Activated CD8-positive, alpha-beta memory T cell treated with anti-CD3 and anti-CD28 coated beads, Interleukin-2, amount 50 U/mL, for 1 hour (primary cell): Measurements from ENCODE around the gene TLR6.
"Not testable (repeated sequence)": the region's sequence is repeated elsewhere in the genome, so short reads cannot be mapped to it uniquely, and the experiment has no call there.

Experiments
- DNase-seq: peaks from one replicate; pipeline ENCODE4 v3.0.0-alpha.2; 2020; ENCODE audit errors: extremely low read depth

TLR6 gene

GRCh38 chr4:38822748-38823303 lies 33.8 kb downstream of the TLR6 start:
- DNase-seq, result no peak

DNA sequence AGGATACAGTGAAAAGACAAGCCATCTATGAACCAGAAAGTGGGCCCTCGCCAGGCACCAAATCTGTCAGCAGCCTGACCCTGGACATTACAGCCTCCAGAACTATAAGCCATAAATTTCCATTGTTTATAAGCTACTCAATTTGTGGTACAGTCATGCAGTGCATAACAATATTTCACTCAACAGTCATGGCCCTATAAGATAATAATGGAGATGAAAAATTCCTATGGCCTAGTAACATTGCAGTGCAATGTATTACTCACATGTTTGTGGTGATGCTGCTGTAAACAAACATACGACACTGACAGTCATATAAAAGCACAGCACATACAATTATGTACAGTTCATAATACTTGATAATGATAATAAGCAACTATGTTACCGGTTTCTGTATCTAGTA lies 34.9 kb downstream of the TLR6 start:
- no peak for DNase-seq

- DNase-seq, result no peak
These were observed 36.1 kb downstream of the TLR6 start for GRCh38 chr4:38820329-38821061.

GRCh38 chr4:38819569-38819968 lies 37.0 kb downstream of the TLR6 start:
- DNase-seq, result no peak

- no peak for DNase-seq
These were observed 38.1 kb downstream of the TLR6 start for GRCh38 chr4:38818441-38818976.

DNA sequence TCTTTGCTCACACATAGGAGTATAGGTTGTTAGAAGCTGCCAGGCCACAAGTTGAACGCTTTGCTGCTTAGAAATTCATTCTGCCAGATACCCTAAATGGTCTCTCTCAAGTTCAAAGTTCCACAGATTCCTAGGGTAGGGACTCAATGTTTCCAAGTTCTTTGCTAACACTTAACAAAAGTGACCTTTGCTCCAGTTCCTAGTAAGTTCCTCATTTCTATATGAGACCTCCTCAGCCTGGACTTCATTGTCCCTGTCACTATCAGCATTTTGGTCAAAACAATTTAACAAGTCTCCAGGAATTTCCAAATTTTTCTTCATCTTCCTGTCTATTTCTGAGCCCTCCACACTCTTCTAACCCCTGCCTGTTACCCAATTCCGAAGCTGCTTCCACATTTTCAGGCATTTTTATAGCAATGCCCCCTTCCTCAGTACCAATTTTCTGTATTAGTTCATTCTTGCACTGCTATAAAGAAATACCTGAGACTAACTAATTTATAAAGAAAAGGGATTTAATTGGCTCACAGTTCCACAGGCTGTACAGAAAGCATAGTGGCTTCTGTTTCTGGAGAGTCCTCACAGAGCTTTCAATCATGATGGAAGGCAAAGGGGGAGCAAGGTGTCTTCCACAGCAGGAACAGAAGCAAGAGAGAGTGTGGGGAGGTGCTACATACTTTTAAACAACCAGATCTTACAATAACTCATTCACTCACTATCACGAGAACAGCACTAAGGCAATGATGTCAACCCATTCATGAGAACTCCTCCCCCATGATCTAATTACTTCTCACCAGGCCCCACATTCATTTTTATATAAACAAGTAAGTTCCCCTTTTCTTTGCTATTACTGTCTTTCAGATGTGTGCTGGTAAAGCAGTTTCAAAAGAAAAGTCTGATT lies 40.5 kb downstream of the TLR6 start:
- DNase-seq, result no peak

GRCh38 chr4:38814386-38814785 lies 42.2 kb downstream of the TLR6 start:
- no peak for DNase-seq

DNA sequence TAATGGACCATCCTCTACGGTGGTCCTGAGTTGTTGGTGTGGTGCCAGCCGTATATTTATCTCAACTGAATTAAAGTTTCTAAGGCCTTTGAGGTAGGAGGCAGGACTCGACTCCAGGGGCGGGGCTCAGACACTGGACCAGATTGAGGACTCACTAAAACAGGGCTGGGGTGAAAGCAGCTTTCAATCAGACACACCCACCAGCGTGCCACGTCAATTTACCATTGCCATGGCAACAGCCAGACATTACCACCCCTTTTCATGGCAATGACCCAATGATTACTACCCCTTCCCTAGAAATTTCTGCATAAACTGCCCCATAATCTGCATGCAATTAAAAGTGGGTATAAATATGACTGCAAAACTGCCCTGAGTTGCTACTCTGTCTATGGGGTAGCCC lies 45.3 kb downstream of the TLR6 start:
- no peak for DNase-seq

DNA sequence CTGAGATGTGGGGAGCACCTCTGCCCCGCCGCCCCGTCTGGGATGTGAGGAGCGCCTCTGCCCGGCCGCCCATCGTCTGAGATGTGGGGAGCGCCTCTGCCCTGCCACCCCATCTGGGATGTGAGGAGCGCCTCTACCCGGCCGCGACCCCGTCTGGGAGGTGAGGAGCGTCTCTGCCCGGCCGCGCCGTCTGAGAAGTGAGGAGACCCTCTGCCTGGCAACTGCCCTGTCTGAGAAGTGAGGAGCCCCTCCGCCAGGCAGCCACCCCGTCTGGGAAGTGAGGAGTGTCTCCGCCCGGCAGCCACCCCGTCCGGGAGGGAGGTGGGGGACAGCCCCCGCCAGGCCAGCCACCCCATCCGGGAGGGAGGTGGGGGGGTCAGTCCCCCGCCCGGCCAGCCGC lies 49.2 kb downstream of the TLR6 start:
- not testable (repeated sequence) for DNase-seq

DNA sequence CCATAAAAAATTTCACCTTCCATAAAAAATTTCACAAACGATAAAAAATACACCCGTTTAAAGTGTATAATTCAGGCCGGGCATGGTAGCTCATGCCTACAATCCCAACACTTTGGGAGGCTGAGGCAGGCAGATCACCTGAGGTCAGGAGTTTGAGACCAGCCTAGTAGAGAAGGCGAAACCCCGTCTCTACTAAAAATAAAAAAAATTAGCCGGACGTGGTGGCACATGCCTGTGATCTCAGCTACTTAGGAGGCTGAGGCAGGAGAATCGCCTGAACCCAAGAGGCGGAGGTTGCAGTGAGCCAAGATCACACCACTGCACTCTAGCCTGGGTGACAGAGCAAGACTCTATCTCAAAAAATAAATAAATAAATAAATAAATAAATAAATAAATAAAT lies 50.4 kb downstream of the TLR6 start:
- not testable (repeated sequence) for DNase-seq

- DNase-seq, result no peak
These were observed 51.0 kb downstream of the TLR6 start for GRCh38 chr4:38805530-38806145.

DNA sequence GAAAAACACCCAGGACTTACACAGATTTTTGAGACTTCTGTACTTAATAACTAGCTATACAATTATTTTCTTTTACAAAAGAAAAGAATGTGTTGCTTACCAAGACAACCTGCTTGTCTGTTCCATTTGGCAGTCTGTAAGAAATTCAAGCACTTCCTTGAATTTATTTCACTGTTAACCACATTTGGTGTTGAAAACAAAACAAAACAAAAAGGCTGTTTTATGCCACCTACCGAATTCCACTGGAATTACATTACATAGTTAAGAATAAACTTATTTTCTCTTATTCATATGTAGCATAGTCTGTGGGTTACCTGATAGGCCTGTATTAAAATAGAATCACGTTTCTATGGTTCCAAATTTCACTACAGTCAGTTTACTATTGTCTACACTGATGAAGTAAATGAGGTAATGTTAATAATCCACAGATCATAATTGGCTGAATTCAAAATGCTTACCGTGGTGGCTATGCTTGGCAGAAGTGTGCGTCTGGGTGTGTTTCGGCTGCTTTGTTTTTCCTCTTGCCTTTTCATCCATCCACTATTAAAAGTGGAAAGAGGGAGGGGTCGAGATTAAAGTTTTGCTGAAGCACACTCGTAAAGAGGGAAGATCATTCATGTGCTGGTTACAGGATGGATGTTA lies 51.8 kb downstream of the TLR6 start, which contains the start of gene TLR1:
TLR1 (minus strand) TSS at position 138 of the 642 bp plus-strand sequence. CDS start 5,960 bp downstream, outside the sequence.
- no peak for DNase-seq

DNA sequence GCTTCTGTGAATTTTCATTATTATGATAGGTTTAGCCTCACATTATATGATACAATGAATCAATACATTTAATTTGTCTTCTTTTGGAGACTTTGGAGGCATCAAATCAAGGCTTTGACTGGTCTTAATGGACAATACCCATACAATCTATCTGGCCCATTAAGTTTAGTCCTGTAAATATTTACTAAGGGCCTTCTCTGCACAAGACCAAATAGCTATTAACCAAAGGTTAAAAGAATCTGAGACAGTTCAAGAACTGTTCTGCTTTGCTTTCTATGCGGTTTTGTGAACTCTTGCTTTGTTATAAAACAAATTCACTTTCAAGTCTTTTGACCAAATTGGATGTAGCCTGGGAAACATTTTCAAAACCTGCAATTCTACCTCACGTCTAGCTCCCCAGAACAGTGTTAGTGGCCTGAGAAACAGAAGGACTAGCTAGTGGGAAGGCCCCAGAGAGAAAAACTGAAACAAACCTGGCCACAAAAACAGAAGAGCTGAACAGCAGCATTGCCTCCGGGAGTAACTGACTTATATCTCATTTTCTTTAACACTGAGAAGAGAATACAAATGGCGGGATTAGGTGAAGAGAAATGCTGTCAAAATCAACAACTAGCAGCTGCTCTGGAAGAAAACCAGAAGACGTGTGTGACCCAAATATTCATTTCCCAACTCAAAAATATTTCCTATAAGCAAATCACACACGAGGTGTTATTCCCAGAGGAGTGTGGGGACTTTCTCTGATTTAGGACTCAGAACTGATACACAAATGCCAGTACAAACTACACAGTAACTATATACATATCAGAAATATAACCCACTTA lies 52.6 kb downstream of the TLR6 start:
- no peak for DNase-seq

DNA sequence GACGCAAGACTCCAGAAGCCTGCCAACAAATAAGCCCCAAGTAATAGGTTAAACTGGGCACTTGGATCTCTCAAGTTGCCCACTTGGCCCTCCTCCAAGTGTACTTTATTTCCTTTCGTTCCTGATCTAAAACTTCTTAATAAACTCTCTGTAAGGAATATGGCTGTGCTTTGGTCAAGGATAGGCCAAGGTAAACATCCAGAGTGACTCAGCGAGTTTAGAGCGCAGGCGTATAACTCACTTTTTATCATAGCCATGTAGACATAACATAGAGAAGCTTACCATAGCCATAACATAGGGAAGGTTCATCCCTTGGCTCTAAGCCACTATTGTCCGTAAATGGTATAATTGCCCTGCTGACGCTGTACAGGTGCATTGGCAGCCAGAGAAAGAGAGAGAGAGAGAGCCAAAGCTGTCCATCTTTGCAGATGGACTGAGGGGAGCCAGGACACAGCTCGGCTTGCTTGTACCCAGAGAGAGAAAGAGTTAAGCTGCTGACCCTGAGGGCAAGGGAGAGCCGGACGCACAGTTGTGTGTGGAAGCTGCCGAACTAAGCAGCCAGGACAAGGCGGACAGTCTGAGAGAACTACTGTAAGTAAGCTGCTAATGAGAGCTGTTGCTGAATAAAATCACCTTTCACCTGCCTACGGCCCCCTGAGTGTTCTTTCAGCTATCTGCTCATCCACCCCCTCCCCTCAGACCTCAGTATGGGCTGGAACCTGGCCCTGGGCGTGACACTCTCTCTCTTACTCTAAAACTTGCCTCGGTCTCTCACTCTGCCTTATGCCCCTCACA lies 53.9 kb downstream of the TLR6 start:
- no peak for DNase-seq

DNA sequence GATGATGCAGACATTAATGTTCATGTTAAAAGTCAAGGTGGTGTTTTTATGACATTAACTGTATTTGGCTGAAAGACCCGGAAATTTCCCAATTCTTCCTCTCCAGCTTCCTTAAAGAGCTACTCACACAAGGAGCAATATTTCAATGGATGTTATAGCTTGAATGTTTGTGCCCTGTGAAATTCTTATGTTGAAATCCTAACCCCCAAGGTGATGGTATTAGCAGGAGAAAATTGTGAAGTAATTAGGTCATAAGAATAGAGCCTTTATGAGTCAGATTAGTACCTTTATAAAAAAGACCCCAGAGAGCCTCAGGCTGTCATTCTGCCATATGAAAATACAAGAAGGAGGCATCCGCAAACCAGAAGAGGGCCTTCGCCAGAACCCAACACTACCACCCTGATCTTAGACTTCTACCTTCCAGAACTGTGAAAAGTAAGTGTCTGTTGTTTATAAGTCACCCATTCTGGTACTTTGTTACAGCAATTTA lies 55.6 kb downstream of the TLR6 start:
- no peak for DNase-seq

DNA sequence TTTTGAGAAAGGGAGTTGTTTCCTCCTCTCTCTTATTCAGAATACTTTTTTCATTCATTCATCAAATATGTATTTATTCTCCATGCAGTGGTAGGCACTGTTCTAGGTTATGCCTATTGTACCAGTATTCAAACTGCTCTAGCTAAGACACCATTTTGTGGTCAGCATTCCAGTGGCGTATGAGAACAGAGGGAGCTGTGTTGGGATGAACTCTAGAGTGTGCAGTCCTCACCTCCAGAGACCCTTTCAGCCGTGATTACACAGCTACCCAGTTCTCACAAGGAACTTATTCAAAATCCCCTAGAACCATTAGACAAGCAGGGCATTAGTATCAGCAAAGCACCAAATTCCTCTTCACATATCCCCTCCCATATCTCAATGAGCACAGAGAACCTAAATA lies 56.3 kb downstream of the TLR6 start:
- DNase-seq, result no peak

- DNase-seq, result no peak
These were observed 61.5 kb downstream of the TLR6 start for GRCh38 chr4:38795087-38795486.

DNA sequence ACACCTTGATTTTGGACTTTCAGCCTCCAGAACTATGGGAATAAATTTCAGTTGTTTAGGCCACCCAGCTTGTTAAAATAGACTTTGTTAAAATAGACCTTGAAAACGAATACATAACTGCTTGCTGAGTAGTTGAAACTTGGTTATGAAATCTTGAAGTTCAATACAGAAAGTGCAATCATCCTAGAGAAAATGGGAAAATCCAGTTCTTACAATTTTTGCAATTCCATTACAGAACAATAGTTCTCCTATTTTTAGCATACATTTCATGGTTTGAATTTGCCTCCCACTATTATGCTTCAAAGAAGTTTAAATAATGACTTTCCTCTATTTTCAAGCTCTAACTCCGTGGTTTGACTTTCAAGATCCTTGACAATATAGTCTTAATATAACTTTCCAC lies 62.6 kb downstream of the TLR6 start:
- no peak for DNase-seq

DNA sequence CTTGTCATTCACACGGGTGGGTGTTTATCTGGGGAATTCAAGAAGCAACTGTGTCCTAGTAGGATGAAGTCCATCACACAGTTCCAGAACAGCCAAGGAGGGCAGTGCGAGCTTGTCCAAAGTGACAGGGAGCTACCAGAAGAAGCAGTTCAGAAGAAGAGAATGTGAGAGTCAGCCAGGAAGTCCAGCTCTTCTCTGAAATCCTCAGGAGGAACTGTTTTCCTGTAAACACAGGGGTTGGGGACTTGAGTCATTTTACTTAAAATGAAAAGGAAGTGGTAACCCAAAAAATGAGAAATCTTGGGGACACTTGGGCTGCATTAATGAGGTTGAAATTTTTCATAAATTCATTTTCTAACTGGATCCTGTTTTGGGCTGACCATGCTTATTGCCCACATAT lies 65.6 kb downstream of the TLR6 start:
- no peak for DNase-seq

GRCh38 chr4:38788317-38788716 lies 68.3 kb downstream of the TLR6 start:
- no peak for DNase-seq
